HG03097 (cell line): ENCODE data around the gene DNAJC24.

Experiments used
- ATAC-seq: cut with Tn5 transposase; IDR thresholded peaks from one replicate; pipeline ENCODE4 v1.9.1; 2021; ENCODE audit not compliant: unreplicated experiment, low FRiP score

DNAJC24 gene

DNA sequence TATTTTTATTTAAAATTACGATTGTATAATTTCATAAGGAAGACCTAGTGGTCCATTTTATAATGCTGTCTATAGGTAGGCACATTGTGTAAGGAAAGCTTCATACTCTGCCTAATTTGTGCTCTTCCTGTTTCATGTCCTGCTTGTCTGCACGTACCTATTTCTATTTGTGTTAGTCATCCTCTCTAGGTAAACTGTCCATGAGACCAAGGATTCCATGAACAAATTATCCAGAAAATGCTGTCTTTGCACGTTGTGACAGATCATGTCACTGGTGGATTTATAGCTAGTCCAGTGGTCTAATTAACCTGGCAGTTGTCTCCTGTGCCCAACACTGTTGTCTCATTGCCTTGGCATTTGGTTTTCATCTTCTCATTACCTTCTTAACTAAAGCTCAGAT, 44.7 kb downstream of the DNAJC24 start:
- ATAC-seq = no peak

DNA sequence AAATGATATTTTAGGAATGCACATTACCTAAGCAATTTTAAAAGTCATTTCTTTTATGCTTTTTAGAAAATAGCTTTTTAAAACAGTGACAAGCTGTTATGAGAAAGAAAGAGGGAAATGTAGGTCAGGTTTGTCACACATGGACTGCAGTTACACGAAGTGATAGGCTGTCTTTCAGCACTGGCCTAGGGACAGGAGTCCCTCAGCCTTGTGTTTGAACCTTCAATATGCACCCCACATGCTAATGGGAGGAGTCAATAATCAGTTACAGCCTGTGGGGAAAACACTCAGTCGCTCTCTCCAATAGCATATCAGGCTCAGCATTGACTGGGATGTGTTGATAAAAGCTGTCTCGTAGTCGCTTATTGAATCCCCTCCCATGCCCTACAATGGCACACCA, 45.8 kb downstream of the DNAJC24 start:
- ATAC-seq = no peak

DNA sequence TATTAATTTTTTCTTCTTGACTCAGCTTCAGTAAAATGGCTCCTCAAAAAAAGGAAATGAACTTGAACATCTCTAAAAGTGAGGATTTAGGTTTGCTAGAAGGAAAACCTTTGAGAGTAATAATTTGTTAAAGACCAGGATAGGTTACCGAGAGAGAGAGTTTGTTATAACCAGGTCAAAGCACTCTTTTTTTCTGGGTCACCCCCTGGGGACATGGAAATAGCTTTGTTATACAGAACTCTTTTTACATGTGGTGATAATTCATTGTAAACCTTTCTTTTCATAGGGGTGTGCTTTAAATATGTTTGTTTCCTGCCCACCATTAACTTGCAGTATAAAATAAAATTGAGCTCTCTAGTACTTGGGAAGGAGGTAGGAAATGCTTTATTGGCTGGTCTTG, 47.7 kb downstream of the DNAJC24 start:
- no peak for ATAC-seq

DNA sequence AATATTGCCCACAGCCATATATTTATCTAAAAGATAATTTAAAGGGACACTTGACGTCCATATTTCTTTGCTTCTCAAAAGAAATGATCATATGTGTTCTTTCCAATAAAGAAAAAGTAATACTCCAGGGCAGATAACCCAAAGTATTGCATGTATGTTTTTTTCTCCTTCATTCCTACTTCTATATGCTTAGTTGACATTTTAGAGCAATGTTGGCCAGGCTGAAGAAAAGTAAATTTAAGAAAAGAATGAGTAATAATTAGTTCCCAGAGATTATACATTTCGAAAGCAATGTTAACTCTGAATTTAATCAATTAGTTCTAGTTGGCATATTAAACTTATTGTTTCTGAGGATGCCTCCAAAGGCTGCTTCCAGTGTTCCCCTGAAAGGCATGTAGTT, 48.2 kb downstream of the DNAJC24 start:
- ATAC-seq = no peak

DNA sequence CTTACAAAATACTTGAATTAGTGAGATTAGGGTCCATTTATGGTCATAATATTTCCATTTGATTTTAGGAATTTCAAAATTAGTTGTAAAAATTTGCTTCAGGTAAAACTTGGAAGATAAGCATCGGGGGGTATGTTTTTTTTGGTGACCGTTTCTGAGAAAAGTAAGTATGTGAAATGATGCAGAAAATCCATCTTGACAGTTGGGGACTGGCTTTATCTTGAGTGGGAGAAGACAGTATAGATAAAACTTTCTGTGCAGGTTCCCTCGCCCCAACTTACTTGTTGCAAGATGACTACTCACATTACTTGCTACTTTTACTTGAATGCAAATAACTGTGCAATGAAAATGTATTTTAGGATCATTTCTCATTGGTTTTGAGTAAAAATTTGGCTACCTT, 49.5 kb downstream of the DNAJC24 start:
- ATAC-seq = no peak

DNA sequence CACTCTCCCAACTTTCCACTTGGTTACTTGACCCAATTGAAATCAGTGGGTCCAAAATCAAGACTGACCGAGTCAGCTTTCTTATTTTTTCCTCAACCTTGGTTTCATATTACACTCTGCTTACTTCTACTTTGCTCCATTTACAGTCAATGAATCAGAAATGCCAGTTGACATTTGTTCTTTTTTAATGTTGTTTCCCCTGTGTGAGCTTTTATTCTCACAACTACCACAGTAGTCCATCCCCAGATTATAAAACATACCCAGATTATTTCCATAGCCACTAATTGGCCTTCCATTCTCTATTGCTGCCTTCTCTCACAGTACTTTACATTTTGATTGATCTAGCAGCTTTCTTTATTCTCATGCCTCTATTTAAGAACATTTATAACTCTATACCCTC, 50.0 kb downstream of the DNAJC24 start:
- no peak for ATAC-seq

DNA sequence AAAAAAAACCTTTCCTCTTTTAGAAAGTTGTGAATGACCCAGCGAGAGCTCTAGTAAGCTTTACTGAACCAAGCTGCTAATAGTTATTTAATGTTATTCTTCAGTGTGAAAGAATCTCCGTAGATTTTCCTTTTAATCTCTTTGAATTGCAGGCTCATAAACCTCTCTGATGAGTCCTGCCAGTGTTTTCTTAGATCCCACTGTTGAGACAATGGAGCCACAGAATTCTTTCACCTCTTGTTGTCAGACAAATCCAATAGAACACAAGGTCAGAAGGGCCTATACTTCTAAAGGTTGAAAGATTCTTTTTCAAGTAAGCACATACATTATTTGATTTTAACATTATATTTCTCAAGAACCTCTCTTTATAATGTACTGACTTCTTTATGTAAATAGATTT, 52.2 kb downstream of the DNAJC24 start:
- ATAC-seq = no peak

DNA sequence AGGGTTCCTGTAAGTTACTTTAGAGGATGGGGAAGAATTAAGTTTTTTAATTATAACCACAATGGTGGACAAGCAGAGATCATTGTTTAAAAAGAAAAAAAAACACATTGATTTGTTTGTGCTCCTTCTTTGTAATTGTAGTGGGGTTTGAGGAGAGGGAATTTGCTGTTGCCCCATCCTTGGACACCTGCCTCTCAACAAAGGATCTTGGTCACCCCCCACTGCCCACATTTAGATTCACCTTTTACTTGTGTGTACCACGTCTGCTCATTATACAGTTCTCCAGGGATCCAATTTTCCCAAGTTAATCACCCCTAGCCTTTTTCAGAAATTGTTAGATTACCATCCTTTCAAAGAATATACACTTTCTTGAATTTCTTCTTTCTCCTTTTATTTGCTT, 53.0 kb downstream of the DNAJC24 start:
- ATAC-seq = no peak

DNA sequence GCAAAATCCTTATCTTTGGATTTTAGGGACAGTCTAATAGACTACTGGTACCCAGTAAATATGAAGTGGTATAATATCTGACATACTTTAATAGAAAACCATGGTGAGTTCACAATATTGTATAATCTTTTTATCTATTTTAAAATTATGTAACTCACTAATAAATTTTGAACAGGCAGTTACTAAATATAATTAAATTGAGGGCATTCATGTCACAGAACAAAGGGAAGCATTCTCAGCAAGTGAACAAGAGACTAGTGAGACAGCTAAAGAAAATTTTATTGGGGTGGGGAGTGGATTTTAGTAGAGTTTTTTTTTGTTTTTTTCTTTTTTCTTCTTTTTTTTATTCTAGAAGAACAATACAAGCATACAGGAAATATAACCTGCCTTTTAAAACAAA, 55.0 kb downstream of the DNAJC24 start:
- no peak for ATAC-seq

DNA sequence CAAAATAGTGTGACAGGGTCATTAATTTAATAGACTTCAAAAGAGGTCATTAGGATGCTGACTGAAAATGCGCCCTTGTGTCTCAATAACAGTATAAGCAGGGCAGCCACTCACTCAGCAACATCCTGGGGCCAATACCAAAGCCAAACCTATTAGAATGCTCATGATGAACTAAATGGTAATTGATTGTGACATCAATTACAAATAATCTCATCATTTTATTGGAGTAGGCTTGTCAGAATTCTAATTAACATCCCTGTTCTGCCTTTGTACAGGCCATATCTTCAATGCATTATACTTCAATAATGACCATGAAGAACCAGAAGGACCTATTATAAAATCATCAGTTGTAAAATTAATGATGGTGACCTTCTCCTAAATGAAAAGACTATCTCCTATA, 64.2 kb downstream of the DNAJC24 start:
- no peak for ATAC-seq

DNA sequence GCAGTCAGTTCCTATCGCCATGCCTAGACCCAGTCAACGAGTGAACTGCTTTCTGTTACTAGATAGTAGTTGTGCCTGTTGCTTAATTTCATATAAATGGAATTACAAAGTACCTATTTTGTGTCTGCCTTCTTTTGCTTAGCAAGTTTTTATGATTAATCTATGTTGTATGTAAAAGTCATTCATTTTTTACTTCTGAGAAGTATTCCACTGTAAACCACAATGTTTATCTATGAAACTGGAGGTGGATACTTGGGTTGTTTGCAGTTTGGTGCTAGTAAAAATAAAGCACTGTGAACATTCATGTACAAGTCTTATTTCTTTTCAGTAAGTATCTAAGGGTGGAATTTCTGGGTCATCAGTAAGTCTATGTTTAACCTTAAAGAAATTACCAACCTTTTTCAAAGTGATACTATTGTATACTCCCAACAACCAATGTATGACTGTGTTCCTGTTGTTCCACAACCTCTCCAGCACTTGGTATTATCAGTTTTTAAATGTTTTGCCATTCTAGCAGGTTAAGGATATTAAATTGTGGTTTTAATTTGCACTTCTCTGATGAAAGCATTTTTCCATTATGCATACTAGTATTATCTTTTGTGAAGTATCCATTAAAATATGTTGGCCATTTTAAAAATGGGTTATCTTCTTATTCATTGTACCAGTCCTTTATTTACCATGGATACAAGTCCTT, 68.2 kb downstream of the DNAJC24 start:
- no peak for ATAC-seq

DNA sequence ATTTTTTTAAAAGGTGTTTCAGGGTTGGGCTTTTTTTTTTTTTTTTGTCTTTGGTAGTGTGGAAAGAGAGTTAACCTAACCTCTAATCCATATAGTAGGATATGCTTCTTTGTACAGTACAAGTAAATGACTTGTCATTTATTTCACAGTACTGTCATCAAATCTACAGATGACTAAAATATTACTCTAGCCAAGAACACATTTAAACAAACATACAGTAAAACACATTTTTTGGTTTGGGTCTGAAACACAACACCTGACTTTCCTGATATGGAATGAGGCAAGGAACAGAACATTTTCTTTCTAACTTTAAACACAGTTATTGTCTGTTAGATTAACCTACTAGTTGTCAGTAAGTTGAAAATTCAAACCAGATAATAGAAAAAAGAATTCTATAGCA, 71.6 kb downstream of the DNAJC24 start:
- ATAC-seq = no peak

DNA sequence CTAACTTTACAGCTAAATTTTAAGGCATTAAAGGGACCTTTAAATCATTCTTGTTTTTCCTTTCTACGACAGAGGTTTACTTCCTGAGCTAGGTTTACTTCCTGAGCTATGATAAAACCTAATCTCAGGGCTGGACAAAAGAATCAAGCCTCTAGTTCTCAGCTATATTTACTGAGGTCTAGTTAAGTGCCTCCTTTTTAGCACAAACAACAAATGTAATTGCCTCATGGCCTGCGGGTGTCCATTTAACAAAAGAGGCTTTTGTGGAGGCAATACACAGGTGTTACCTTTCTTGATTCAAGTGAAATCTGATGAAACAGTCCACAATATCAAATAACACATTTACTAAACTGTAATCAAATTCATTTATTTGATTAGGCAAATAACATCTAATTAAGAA, 72.4 kb downstream of the DNAJC24 start:
- no peak for ATAC-seq

DNA sequence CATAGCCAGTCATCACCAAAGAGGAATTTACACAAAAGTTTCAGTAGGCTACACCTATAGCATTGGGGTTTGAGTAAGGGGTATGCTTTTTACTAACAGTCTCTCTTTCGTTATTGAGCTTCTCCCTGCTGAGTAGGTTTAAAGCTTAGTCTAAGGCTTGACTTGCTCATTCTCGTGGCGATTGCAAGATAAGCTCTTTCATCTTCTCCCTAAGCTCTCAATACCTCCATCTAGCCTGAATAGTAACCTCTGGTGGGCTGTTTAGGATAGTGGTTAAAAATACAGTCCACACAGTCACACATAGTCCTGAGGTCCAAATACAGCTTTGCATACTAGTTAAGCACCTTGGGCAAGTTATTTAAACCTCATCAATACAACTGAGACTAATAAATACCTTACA, 74.1 kb downstream of the DNAJC24 start:
- no peak for ATAC-seq

DNA sequence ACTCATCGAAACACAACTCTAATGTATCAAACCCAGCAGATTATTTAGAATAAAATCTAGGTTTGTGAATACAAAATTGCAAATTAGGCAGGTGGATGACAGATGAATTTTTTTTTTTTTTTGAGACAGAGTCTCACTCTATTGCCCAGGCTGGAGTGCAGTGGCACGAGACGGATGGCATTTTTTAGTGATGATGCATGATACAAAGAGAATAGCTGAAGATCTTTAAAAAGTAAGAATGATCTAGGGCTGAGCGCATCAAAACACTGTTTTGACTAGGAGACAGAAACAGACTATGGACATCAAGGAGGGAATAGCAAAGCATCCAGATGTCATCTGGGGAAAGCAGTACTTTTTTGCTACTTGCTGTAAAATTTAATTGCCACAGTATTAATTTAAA, 76.0 kb downstream of the DNAJC24 start:
- ATAC-seq = no peak

DNA sequence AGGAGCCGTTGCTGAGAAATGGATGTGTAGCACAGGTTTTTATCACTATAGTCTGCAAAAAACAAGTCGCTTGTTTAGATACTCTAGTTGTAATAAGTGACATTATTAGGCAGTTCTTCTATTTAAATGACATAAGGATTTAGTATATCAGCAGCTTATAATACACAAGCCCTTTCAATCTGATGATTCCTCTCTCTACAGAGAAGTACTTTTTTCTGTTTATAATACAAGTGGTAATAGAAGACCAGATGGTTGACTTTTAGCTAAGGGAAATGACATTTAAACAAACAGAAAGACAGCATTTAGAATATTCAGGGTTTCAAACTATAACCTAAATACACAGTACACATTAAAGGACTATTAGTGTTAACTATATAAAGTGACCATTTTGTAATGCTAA, 79.4 kb downstream of the DNAJC24 start:
- no peak for ATAC-seq

DNA sequence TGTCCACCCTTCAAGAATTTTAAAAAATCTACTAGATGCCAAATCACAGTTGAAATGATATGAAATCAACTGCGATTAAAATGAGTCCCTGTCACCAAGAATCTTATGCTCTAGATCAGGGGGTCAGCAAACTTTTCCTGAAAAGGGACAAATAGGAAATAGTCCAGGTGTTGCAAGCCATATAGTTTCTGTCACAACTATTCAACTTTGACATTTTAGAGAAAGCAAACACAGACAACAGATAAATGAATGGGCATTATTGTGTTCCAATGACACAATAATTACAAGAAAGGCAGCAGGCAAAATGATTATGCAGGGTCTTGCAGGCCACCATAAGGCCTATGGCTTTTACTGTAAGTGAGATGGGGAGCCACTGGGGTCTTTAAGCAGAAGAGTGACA, 81.2 kb downstream of the DNAJC24 start:
- ATAC-seq = no peak

DNA sequence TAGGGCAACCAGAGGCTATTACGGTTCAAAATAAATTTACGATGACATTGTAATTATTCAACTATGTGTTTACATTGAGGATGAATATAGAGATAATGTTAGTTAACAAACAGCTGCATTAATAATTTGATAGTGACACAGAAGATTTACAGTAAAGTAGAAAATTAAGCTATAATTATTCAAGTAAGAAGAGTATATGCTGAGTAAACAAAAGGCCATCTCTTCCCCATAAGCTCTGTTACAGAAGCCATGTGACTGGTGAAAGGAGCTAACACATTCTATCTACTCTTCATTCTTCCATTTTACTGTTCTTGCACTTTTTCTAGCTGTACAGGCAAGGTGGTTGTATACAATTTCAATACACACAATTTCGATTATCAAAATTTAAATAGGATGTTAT, 85.5 kb downstream of the DNAJC24 start:
- ATAC-seq = no peak

DNA sequence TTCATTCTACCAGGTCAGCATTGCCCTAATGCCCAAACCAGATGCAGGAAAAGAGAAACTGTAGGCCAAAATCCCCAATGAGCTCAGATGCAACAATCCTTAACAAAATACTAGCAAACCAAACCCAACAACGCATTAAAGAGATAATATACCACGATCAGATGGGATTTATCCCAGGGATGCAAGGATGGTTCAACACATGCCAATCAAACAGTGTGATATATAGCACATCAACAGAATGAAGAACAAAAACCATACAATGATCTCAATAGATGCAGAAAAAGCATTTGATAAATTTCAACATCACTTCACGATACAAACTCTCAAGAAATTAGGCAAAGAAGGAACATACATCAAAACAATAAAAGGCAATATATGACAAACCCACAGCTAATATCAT, 94.8 kb downstream of the DNAJC24 start:
- ATAC-seq = no peak

DNA sequence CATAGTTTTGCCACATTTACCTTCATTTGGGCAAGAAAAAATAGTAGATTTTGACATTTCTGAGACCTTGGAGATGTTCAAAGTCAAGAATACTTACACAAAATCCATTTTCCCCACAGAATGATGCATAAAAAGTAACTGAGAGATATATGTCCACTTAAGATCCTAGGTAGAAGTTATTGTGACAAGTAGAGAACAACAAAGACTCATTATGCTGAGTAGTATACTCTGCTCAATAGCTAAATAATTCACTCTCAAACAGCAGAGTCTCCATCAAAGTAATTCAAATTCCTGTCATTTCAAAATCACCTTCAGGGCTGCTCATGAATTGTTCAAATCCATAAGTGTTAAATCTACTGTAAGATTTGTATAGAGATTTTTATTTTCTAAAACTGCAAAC, 104.4 kb downstream of the DNAJC24 start:
- no peak for ATAC-seq

DNA sequence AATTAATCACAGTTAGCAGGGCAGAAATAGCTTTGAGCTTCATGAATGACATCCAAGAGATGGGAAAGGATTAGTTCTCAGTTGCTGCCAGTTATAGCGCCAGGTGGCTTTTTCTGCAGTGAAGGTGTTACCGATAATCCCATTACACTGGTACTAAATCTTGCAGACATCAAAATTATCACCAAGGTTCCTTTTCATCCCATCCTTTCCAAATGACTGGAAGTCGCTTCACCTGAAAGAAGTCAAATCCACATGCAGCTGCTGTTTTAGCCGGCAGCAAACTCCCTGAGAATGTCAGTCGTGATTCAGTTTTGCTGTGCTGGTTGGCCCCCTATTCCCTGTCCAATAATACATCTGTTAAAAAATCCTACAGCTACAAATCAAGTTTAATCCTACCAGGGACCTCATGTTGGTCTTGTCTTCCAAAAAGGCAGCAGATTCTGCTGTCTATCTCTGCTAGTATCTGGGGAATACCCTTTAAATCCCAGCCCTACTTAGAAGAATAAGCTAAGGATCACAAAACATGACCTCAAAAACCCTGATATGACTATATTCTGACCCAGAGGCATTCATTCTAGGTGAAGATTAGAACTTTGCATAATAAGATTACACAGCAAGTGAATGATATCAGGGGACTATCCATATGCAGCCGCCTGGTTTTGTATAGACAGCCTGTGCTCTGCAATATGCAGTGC, 108.0 kb downstream of the DNAJC24 start:
- no peak for ATAC-seq

DNA sequence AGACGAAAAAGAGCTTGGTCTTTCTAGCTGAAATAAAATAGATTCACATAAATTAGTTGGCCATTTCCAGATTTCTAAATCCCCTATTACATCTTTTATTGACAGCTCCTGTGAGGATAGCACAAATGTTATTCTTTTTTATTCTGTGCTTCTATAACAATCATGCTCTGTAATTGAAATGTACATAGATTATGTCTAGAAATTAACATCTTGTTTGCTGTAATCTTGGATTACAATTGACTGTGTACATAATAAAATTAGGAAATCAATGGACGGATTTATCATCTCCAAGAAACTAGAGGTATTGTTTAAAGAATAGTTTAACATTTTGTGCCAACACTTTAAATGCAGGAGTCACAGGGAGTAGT, 108.5 kb downstream of the DNAJC24 start:
- no peak for ATAC-seq

DNA sequence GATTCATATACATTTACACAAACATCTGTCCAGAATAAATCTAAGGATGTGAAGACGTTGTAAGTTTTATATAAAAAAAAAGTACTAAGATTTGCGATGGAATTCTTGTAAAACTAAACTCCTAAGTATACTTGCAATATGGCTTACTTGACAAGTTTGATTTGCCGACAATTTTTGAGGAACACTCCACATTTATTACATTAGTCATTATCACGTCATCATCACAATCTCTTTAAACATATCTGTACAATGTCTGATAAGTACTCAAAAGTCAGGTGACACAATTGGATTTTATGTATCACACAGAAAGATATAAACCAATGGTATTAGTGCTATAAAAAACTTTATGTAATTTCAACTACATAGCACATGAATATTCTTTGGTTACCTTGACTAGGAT, 109.4 kb downstream of the DNAJC24 start:
- no peak for ATAC-seq
